HG02938 (cell line): ENCODE data around the gene ELAPOR1.
"Not testable (repeated sequence)": the region's sequence is repeated elsewhere in the genome, so short reads cannot be mapped to it uniquely, and the experiment has no call there.

Experiments used
- ATAC-seq: cut with Tn5 transposase; IDR thresholded peaks from one replicate; pipeline ENCODE4 v1.9.1; 2021; ENCODE audit warnings: mild to moderate bottlenecking, moderate library complexity; ENCODE audit not compliant: unreplicated experiment

ELAPOR1 gene

DNA sequence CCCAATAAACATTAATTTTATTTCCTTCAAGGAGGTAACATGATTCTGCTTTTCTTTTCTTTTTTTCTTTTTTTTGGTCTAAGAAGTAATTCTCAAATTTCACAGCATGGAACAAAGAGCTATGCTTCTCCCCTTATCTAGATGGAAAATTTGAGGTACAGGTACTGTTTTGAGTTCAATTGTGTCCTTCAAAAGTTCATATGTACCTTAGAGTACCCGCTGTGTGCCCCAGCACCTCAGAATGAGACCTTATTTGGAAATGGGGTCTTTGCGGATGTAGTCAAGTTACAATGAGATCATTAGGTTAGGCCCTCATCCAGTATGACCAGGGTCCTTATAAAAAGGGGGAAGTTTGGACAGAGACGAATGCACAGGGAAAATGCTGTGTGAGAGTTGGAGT lies 22.0 kb downstream of the ELAPOR1 start:
- ATAC-seq, result no peak

DNA sequence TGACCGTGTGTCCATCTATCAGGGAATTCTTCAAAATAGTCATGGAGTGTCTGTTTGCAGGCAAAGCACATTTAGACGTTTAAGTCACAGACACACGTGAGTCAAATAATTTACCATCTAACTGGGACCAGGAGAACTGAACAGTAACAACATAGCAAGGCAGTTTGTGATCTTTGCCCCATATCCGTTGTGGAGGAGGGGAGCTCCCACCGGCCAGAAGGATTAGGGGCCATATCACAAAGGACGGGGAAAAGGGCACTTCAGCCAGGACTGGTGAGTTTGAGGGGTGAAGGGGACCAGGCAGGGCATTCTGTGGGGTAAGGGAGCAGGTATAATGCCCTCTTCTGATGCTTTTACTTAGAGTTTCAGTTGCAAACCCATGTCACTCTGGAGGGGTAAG lies 22.9 kb downstream of the ELAPOR1 start:
- ATAC-seq, result no peak

DNA sequence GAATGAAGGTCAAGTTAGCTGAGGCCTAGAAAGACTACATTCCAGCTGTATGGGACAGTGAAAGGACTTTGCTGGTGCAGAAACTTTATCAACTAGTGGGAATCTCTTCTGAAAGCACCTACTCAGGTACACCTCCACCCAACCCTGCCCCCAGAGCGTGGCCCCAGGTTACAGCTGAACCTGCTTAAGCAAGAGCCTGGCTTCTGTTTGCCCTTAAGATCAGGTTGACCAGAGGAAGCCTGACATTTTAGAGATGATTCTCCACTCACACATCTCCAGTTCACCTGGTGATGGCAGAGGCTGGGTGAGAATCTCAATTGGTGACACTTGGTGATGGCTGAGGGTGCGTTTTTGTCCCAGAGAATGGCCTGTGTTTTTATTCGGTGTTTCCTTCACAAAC lies 24.0 kb downstream of the ELAPOR1 start:
- no peak for ATAC-seq

DNA sequence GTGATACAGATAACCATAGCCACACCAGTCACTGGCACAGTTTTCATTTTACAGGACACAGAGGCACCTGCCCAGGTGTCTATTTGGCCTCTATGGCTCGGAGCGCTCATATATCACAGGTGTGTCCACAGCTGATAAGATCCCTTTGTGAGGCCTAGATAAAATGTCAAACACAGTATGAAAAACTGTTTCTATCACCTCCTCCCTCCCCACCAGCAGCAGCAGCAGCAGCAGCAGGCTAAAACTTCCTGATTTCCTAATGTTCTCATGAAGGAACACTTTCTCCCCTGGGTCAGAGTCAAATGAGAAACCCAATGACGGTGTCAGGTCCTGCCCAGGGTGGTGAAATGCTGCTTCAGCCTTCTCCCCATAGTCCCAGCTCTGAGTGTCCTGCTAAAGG lies 24.4 kb downstream of the ELAPOR1 start:
- no peak for ATAC-seq

DNA sequence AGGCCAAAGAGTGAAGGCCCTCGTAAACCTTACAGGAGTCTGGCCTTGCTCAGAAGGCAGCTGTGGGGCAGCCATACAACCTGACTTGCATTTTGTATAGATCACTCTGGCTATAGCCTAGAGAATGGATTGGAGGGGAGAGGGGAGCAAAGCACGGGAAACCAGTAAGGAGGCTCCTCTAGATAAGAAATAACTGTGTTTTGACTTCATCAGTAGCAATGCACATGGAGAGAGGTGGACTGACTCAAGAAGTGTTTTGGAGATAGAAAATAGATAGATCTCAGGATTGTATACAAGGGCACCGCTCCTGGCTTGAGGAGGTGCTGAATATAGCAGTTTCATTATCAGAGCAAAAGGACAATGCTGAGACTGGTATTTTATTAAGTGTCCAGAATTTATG lies 26.5 kb downstream of the ELAPOR1 start:
- no peak for ATAC-seq

DNA sequence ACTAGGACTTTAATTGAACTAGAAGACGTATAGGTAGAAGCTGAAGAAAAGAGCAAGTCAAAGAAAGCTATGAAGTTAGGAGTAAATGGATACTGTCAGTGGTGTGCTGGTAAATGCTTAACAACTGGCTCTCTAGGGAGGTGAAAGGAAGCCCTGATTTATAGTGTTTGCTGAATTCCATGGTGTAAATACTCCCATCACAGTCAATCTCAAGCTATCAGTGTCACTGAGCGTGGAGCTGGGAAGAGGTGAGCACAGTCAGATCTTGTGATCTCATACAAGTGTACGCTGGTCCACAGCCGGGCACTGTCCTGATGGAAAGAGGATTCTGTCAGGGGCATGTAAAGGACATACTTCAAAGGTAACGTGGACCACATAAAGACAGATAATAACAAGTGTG lies 28.3 kb downstream of the ELAPOR1 start:
- no peak for ATAC-seq

DNA sequence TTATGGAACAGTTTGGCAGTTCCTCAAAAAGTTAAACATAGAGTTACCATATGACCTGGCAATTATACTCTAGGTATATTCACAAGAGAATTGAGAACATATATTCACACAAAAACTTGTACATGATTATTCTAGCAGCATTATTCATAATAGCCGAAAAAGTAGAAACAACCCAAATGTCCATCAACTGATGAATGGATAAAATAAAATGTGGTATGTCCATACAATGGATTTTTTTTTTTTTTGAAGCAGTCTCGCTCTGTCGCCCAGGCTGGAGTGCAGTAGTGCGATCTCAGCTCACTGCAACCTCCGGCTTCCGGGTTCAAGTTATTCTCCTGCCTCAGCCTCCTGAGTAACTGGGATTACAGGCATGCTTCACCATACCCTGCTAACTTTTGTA lies 28.8 kb downstream of the ELAPOR1 start:
- not testable (repeated sequence) for ATAC-seq

DNA sequence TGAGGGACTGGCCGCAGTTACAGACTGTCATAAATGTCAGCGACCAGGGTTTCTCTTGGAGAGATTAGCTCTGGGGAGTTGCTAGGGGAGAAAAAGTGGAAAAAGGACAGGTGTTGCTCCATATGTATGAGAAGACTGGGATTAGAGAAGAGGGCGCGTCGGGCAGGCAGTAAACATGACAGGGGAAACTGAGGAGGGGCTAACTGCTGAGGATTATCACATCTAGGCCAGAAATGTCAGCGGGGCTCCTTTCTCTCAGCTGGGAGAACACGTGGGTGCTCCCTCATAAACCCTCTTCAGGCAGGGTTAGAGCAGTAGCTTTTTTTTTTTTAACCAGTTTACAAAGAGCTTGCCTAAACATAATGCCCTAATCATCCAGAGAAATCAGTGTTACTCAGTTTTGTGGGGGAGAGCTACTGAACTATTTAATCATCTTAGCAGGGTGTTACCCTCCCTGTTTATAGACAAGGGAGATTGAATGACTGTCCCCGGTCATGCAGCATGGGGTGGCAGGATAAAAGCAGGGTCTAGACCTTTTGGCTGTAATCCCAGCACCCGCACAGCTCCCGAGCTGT lies 35.2 kb downstream of the ELAPOR1 start:
- no peak for ATAC-seq

DNA sequence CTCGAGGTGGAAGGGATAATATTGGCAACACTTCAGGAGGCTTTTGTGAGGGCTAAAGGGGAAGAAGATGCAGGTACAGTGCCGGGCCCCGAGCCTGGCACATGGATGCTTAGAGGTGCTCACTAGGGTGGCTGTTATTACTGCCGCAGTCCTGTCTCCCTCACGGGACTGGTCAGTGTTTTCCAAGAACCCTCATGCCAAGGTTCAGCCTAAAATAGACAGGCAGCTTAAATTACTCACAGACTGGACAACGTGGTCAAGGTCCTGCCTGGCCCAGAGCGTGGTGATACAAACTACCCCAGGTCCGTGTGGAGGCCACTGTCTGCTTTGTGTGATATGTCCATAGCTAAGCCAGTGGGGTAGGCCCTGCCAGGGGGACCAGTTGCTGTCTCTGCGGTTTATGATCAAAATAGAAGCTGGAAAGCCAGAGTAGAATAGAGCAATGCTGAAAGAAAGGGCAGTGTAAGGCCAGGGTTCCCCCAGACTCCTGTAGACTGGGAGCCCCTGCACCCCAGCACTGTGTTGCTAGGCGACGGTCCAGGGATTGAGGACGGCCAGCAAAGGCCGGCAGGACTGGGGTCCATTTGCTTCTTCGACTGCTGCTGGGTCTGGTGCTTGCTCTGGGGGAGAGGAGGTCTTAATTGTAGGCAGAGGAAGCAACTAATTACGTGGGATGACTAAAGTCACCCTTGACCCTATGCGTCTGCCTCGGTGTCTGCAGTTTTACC lies 36.1 kb downstream of the ELAPOR1 start:
- no peak for ATAC-seq

DNA sequence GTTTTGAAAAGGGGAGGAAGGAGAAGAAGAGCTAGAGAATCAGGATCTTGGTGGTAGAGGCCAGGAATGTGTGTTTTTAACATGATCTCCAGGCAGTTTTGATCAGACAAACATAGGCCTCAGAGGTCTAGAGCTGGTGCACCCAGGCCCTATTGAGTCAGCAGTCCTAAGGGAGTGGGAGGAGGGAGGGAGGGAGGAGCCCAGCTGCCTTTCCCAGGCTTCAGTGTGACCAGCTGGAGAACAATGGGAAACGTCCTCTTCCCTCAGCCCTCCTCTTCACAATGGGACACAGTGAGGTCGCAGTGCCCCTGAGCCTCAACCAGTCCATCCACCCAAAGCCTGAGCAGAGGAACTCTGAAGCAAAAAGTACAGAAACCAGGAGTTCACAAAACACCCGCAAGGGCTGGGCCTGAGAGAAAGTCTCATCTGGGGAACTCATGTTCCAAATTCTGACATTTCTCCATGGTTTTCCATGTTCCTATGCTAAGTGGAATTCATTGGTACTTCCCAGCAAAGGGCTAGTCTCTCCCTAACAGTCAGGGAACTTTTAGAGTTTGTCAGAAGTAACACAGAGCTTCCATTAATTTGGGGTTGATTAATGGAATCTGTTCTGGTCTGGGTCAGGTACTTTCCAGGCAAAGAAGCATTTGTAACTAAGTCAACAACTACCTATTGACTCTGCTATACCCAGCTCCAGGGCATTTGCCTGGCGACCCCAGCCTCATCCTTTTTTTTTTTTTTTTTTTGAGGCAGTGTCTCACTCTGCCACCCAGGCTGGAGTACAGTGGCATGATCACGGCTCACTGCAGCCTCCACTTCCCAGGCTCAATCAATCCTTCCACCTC lies 37.5 kb downstream of the ELAPOR1 start:
- no peak for ATAC-seq

DNA sequence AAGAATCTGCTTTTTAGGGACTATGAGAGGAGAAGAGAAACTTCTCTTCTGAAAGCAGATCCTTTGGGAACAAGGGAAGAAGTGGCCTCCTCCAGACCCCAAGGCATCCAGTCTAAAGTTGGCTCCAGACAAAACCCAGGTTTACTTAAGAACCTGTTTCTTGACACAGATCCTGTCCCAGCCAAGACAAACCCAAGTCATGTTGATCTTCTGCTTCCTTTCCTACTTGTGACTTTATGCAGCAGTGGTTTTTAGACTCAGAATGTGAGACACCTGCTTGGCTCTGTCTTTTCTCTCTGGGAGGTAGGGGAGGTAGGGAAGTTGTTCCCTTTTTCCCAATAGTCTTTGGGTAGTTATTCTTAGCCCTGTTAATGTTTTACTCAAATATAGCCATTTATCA lies 38.3 kb downstream of the ELAPOR1 start:
- ATAC-seq, result no peak

DNA sequence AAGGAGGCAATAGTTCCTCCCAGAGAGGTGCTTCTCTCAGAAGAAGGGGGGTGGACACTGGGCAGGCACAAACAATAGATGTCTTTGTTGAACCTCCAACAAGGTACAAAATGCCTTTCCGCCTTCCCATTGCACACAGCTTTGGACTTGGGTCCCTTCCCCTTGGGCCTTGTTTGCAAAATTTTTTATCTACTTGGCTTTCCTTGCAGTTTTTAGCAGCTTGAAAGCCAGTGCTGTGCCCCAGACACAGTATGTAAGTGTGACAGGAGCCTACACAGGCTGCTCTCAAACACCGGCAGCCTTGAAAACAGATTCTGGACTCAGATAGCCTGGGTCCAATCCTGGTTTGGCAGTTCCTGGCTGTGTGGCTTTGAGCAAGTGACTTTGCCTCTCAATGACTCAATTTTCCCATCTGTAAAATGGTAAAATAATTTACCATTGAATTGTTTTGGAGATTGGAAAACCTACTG lies 43.0 kb downstream of the ELAPOR1 start:
- ATAC-seq, result no peak

DNA sequence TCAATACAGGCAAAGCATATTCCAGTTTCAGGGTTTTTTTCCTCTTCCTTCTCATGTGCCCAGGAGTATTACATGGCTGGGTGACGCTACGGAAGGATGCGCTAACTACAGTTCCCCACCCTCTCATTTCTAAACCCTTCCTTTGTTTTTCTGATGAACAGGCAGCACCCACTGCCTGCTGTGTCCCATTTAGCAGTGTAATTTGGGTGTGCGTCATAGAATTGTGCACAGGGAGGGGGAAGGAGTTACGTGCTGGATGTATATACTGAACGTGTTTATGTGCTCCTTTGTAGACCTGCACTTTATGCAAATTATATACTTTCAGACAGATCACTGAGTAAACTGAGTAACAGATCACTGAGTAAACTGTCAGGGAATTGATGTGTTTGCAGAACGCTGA lies 44.5 kb downstream of the ELAPOR1 start:
- ATAC-seq, result no peak

DNA sequence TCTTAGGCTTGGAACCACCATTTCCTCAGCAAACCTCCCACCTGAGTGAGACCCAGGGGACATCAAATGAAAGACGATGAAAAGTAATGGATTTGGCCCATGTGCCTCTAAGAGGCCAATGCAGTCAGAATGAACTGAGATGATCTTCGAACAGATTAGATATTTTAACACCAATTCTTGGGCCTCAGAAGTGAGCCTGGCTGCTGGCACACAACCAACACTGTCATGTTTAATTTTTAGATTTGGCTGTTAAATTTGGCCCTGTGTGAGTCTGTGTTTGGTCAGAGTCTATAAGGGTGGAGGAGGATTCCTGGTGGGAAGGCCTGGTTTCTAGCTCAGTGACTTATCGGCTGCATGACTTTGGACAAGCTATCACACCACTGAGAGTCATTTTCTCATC lies 45.4 kb downstream of the ELAPOR1 start:
- no peak for ATAC-seq

DNA sequence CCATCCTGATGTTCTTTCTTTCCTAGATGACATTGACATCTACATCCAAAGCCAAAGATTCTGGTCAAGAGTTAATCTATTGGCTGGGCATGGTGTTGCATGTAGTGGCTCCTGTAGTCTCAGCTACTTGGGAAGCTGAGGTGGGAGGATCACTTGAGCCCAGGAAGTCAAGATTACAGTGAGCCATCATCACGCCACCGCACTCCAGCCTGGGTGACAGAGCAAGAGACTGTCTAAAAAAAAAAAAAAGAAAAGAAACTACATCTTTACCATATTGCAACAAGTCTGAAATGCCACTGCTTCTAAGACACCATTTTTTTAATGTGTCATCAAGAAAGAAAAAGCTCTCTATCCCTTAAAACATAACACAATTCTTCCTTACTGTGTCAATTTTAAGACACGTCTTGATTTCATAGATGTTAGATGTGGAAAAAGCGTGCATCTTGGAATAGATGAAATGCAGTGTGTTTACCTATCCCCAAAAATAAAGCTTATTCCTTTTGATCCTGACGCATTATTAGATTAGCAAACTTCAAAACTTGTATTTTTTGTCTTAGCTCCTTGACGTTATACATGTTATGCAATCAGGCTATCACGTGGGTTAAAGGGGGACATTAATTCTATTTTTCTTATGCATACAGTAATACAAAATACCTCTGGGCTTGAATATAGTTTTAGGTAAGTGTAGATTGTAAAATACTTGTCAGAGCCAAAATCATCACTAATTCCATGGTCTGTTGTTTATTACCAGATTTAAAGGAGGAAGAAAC lies 46.3 kb downstream of the ELAPOR1 start:
- no peak for ATAC-seq

DNA sequence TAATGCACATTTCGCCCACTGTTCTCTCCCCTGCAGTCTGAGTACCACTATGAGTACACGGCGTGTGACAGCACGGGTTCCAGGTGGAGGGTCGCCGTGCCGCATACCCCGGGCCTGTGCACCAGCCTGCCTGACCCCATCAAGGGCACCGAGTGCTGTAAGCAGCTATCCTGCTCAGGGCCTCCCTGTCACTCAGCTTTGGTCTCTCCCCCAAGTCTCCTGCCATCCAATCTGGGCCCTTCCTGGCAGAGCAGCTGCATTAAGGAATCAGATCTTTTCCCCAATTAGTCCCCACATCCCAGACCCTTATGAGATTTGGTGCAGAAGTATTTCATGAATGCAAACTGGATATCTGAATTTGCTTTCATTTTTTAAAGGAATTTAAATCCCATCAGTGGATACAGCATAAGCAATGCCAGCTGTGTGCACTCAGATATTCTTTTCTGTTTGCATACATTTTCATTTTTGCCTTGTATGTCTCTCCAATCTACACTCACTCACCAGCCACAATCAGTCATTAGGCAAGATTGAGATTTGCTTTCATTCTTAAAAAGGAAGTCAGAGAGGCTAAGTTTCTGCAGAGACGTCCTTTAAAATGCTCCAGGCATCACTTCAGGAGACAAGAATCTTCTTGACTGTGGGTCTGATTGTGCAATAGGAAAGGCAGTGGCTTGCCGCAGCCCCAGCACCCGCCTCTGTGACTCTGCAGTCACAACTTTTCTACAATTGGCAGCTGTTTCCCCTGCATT lies 48.1 kb downstream of the ELAPOR1 start:
- peak; percentile 69 for ATAC-seq

DNA sequence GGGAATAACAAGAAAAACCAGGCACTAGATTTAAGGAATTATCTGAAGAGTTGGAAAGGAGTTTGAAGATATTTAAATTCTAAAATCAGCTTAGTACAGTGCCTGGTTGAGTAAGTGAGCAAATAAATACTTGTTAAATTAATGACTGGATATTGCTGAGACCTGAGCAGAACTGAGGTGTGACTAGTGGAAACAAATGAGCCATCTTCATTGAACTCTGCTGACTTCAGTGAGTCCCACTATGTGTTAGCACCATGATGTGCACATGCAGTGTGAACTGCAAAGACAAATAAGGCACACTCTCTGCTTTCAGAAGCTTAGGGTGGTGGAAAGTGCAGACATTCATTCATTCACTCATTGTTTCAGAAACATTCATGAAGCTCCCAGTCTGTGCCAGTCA lies 48.7 kb downstream of the ELAPOR1 start:
- ATAC-seq, result no peak

DNA sequence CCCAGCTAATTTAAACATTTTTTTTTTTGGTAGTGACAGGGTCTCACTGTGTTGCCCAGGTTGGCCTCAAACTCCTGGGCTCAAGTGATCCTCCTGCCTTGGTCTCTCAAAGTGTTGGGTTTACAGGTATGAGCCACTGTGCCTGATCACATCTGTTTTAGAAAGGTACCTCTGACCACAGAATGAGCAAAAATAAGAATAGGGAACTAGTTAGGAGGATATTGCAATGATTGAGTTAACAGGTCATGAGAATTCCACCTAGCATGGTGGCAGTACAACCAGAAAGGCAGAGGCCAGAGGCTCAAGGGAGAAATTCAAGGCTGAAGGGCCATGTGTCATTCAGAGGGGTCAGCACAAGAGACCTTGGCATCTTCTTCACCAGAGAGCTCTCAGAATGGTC lies 49.6 kb downstream of the ELAPOR1 start:
- no peak for ATAC-seq
